NCI-H2227 treated with DMSO at 0.1 percent for 48 hours (cell line): Measurements from ENCODE around the gene COL27A1.
"Not testable (repeated sequence)": the region's sequence is repeated elsewhere in the genome, so short reads cannot be mapped to it uniquely, and the experiment has no call there.

Source experiments
- DNase-seq: peaks from one replicate; lab custom pipeline; 2025; lab: John Stamatoyannopoulos, UW

The COL27A1 gene

DNA sequence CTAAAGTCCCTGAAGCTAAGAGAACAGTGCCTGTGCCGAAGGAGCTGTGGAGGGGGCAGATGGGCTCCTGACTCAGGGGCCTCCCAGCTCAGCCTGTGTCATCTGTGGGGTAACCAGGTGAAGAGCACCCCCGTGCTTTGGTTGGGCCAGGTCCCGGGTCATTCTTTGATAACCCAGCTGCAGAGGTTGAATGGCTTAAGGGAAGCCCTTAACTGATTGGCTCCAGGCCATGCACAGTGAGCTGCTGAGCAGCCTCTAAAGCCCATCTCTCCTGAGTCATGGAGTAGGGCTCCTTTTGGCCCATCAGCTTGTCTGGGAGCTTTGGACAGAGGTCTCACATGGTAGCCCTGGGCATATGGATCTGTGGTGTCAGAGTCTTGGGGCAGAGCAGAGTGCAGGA lies 28.7 kb downstream of the COL27A1 start:
- DNase-seq, result no peak

DNA sequence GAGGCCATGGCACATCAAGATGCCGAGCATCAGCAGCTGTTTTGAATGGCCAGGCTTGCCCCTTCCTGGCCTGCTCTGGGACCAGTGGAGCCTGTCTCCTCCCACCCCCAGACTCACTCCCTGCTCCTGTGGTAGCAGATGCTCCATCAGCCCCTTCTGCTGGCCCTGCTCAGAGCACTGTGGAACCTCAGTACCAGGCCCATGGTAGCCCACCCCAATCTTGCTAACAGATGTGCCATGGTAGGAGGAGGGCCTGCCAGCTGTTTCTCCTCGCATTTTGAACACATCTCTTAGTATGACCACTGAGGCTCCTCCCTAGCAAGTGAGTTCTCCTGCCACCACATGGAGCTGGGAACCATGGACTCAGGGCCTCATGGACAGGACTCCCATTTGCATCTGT lies 29.5 kb downstream of the COL27A1 start:
- DNase-seq, result no peak

DNA sequence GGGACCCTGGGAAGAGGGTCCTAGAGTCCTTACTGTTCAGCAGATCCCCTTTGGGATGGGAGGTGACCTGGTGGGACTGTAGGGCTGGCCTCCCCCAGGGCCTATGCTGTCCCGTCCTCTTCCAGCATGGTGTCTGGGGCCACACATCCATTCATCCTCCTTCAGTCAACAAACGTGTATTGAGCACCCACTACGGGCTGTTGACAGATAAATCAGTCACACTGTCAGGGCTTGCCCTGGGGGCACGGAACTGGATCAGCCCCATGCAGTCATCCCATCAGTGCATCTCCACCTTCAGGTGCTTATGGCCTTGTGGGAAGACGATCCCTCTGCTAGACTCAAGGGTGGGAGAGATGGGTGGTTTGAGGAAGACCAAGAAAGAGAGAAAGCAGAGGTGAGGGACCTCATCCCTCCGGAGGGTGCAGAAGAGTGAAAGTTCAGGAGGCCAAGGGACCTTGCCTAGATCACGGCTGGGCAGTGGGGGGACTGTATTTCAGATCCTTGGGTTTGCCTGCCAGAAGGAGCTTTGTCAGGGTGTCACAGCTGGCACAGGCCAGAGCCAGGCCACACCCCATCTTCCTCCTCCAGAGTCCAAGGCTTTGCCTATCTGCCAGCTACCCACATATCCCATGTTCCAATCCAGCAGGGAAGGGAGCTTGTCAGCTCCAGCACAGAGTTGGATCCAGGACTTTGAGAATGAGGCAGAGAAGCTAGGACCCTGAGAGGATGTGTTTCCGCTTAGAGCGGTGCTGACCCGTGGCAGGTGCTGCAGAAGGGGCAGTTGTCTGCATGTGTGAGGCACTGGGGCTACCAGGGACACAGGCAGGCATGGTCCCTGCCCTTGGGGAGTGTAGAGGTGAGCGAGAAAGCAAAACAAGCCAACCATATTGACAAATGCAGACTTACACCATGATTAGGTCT lies 30.5 kb downstream of the COL27A1 start:
- no peak for DNase-seq

DNA sequence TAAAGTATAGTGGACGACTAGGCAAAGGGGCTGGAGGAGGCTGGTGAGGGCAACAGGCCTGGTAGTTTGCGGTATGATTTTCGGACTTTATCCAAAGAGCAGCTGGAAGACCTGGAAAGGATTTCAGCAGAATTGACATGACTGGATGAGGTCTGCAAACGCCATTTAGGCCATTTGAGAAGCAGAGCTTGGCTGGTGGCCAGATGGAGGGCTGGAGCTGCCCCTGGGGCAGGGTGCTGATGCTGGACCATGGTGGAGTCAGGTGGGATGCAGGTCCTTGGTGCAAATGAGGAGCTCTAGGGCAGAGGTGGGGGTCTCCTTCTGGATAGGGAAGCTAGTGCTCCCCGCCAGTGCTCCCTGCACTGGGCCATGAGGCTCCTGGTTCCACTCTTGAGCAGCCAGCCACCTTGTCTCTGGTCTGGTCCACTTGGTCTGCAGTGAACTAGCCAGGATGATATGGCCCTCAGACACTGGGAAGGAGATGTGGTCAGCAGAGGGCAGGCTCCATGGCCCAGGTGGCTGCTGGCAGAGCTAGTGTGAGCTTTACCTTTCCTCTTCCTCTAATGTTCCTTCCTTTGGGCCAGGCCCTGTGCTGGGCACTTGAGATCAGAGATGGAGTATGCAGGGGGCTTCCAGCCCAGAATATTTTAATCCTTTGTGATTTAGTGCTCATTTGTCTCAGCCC lies 31.4 kb downstream of the COL27A1 start:
- no peak for DNase-seq

DNA sequence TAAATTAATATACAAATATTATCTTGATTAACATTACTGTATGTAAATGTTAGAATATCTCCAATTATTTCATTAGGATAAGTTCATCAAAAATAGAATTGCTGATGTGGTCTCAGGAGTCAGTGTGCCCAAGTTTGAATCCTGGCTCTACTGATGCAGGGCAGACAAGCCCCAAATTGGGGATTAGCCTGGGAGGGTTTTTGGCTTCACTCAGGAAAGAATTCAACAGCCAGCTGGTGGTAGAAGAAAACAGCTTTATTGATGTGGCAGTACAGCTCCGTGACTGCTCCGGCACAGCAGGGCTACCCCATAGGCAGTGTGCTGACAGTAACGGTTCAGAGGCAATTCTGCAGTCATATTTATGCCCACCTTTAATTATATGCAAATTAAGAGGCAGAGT lies 32.5 kb downstream of the COL27A1 start:
- no peak for DNase-seq

DNA sequence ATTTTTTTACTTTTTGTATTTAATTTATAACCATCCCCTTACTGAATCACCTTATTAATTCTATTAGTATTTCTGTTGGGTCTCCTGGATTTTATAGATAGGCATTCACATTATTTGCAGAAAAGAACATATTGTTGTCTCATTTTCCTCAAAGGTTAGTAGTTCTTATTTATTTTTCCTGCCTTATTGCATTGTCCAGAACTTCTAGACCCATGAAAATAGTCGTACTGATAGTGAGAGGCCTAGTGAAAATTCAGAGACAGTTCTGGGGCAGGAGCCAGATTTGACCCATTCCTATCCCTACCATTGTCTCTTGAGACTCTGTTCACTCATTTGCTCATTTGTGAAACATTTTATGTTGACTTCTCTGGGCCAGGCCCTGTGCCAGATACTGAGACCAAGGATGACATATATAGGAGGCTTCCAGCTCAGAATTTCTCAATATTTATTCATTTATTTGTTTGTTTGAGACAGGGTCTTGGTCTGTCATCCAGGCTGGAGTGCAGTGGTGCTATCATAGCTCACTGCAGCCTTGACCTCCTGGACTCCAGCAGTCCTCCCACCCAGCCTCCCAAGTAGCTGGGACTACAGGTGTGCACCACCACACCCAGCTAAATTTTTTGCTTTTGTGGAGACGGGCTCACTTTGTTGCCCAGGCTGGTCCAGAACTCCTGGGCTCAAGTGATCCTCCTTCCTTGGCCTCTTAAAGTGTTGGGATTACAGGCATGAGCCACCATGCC lies 34.7 kb downstream of the COL27A1 start:
- DNase-seq, result no peak

DNA sequence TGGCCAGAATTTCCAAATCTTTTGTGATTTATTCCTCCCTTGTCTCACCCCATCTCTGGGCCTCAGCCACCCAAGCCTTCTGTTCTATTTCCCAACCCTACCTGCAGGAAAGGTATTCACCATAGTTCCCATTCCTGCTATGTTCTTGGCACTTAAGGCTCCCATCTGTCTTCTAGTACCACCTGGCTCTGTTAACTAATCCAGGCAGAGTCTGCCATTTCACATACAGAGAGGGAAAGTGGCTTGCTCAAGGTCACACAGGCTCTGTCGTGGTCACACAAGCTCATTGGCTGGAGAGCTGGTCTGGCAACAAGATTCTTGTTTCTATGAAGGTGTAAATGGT lies 35.2 kb downstream of the COL27A1 start:
- DNase-seq, result no peak

DNA sequence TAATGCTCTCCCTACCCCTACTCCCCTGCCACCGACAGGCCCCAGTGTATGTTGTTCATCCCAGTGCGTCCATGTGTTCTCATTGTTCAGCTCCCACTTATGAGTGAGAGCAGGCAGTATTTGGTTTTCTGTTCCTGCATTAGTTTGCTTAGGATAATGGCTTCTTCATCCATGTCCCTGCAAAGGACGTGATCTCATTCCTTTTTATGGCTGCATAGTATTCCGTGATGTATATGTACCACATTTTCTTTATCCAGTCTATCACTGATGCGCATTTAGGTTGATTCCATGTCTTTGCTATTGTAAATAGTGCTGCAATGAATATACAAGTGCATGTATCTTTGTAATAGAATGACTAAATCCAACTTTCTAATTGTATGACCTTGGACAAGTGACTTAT lies 36.1 kb downstream of the COL27A1 start:
- not testable (repeated sequence) for DNase-seq

DNA sequence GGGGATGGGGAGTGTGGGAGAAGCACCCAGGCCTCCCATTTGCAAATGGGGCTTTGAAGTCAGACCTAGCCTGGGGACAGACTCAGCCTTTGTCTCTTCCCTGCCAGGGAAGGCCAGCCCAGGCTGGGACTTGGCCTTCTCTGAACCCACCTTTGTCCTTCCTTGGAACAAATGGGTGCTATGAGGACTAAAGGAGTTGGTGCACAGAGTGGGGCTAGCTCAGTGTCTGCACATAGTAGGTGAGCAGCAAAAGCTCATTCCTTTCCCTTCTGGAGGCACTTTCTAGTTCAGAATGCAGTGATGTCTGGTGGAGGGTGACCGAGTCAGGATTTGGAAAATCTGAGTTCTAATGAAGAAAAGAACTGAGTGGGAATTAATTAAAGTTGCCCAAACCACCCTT lies 37.2 kb downstream of the COL27A1 start:
- DNase-seq, result no peak

DNA sequence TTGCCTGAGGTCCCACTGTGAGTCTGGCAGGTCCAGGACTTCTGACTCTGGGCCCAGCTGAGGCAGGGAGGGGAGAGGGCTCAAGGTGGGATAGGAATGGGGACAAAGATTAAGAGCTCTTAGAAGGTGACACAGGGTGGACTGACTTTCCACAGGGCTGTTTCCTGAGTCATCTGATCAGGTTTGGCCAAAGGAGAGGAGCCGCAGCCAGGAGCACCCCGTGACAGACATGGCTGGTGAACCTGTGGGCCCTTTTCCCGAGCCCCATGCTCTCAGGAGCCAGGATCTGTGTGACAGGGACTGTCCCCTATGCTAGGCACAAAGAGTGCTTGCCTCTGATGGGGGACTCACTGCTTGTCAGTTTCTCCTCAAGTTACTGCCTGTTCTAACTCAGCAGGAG lies 37.8 kb downstream of the COL27A1 start:
- DNase-seq, result no peak

DNA sequence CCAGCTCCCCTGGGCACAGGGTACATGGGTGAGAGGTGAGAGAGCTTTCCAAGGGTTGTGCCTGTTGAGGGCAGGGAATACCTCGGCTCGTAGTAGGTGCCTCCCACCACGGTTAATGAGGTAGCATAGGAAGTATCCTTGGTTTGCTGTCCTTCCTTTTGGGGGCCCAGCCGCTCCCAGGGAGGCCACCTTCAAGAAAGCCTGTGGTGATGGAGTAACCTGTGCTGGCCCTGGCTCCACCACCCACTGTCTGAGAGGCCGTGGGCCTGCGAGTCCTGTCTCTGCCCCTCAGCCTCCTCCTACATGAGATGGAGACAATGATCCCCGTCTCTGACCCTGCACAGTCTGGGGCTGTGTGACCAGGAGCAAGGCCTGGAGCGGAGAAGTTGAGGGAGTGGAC lies 40.8 kb downstream of the COL27A1 start:
- DNase-seq, result no peak

DNA sequence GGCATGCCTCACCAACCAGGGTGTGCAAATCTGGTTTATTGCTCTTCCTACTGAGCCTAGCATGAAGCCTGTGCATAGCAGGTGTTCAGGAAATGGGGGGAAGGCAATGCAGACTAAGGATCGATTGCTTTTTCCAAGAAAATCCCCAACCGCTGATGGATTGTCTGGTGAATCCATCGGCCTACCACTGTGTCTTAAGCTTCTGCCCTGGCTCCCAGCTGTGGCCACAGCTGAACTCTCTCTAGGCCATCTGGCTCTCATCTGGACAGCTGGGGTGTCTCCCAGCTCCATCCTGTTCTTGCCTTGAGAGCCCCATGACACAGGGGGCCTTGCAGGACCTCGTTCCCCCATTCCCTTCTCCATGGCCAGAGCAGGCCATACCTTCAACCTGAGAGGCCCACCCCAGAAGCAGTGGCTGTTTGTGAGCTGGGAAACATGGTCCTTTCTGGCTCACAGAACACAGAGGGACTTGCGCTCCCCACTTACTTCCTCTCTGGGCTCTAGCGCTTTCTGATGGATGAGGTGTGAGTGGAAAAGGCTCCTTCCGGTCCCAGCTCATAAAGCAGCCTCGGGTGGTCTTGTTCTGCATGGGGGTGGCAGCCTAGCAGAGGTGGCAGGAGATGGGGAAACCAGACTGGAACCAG lies 41.8 kb downstream of the COL27A1 start:
- DNase-seq, result no peak

DNA sequence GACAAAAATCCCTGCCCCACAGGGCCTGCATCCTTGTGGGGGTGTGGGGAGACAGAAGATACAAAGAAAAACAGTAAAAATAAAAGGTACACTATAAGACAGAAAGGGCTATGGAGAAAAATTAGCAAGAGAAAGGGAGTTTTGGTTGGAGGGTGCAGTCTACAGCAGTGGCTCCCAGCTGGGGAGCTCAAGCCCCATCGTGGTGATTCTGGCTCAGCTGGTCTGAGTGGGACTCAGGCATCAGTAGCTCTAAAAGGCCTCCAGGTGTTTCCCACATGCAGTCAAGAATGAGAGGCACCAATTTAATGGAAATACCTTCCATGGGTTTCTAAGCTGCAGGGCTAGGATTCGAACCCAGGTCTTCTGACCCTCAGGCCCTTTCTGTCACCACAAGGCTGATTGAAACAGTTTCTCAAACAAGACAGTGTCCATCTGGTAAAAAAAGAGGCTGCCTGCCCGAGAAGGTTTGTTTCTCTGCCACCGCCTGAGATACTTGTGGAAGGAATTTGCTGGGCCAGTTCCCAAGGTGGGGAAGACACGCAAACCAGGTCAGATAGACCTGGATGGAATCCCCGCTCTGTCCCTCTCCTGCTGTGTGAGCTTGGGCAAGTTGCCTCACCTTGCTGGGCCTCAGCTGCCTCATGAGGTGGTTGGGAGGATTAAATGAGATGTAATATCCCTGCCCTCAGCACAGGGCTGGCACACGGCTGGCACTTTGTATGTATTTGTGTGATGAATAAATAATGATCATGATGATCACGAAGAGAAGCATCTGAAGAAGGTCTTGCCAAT lies 43.1 kb downstream of the COL27A1 start:
- DNase-seq, result no peak

DNA sequence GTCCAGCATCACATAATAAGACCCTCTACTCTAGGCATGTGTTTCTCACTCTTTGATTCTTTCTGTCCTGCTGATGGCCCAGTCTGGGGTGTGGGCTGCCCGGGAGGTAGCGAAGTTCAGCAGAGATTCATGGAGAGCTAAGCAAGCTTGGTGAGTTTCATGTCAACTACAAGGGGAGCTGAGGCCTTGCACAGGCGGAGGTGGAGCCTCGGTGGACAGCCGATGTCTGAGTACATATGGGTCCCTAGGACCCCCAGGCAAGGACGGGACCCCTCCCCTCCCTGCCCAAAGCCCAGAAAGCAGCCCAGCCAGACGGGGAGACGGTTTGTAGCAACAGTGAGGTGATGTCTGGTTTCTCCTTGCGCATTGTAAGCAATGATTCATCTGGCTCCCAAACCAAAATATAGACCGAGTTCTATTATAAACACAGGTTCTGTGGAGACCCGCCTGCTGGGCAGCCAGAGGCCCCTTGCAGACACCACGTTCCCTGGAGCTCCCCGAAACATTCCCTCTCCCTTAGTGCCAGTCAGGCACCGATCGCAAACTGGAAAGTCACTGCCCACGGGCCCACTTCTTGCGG lies 45.5 kb downstream of the COL27A1 start:
- peak; percentile 29 for DNase-seq

DNA sequence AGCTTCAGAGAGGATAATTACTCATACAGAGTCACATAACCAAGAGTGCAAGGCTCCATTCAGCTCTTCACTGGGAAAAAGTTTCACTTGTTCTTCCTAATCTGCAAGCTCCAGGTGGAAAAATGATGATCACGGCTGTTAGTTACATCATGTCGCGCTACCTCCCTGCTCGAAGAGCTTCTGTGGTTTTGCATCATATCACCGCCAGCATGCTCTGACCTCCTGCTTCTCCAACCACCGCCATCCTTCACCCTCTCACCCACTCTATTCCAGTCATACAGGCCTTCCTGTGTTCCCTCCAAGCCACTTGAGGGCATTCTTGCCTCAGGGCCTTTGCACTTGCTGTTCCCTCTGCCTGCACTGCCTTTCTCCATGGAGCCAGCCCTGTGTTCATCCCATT lies 47.1 kb downstream of the COL27A1 start:
- no peak for DNase-seq

DNA sequence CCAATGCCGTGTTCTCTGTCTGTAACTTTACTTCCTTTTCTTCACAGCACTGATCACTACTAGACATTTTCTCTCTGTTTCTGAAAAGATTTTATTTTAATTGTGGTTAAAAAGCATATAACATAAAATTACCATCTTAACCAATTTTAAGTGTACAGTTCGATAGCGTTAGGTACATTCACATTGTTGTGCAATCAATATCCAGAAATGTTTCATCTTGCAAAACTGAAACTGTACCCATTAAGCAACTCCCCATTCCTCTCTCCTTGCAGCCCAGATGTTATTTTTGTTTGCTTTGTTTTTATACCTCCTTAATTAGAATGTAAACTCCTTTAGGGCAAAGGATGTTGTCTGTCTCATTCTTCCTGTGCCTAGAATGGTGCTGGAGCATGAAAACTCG lies 47.5 kb downstream of the COL27A1 start:
- no peak for DNase-seq

DNA sequence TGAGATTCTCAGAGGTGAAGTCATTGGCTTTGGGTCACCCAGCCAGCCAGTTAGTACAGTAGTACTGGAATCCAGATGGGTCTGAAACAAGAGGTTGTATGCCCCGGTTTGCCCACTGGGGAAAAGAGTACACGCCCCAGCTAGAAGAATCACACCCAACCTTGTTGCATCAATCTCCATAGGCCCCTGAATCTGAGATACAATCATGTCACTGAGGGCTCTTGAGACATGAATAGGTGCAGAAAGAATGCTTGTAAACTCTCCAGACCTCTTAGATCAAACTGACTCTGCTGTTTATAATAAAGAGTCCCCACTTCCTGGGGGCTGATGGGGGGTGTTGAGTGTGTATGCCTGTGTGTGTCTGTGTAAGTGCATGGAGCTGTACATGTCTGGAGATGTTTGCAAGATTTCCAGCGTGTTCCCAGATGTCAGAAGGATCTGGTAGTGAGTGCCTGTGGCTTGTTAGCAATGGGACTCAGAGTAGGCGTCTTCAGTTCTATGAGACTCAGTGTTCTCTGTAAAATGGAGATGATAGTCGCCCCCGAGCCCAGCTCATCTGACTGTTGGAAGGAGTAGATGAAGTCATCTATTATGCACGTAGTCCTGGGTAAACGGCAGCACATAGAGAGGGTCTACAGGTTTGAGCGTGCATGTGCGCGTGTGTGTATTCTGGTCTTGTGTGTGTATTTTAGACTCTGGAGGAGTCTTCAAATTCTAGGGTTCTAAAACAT lies 48.2 kb downstream of the COL27A1 start:
- DNase-seq, result no peak

DNA sequence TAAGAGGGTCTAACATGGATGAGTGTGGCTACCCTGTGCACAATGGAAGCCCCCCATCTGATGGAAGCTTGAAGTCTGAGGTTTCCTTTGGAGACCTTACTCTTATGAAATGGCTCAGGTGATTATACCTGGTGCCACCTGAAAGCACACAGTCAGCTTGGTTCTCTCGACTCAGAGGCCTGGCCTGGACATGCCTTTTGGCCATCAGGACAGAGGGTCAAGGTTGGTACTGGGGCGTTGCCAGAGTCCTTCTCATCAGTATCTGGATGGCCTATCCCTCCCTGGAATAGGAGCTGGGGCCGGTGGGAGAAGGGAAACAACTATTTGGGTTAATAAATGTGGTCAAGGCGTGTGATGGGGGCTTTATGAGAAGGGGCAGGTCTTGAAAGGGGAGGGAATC lies 48.9 kb downstream of the COL27A1 start:
- no peak for DNase-seq

DNA sequence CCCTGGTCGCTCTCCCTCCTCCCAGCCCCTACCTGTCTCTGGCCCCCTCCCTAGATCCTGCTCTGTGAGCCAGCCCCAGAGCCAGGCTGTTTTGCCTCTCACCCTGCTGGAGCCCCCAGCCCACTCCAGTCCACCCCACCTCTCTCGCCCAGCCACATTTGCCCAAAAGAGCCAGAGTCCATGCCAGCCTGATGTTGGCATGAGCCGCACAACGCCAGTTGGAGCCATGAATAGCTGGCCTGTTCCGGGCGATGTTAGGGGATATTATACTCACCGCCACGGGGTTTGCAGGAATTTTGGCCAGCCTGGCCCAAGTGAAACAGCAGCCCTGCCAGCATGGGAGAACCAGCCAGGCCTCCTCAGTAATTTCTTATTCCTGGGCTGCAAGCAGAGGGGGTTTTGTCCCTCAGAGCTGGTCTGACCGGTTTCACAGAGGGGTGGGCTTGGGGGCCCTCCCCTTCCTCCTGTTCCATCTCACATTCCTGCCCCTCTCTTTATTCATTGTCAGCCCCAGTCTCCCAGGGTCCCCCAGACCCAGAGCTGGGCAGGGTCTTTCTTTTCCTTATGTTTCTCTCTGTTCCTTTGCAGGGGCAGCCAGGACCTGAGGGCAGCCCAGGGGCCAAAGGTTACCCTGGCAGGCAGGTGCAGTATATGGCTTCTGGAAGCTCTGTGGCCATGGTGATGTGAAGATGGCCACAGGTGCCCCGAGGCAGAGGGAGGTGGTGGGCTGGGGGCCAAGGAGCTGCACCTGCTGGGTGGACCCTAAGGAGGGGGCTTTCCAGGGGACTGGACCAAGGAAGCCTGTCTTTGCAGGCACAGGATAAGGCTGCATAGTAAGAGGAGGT lies 50.1 kb downstream of the COL27A1 start:
- no peak for DNase-seq
